Calu3 (cell line): ENCODE data around the gene MBNL1. TPM values are rescaled to one million over a fixed set of nuclear protein-coding genes. Genes with fewer than 3 reads are reported as not detected.
A peak's percentile ranks its signal among the peaks of the same experiment; 100 is the strongest.

Experiments used
- BruUV-seq: library from RNA; stranded (reverse); fragments of 400-500 nt; replicated peaks from 2 replicates; lab custom pipeline; 2021; lab: Mats Ljungman, UMichigan
- CTCF ChIA-PET: fragments of 300-600 bp; sonication (Branson Sonifier 250); formaldehyde crosslinking; loops from one replicate; lab custom pipeline; 2022; ENCODE audit warnings: antibody characterized with exemption; lab: Charles Lee
- DNase-seq: peaks from one replicate; pipeline ENCODE4 v3.0.0; 2022
- H3K27ac Mint-ChIP-seq: one replicate; pipeline ENCODE4 v1.8.0; 2022; ENCODE audit warnings: mixed read lengths; ENCODE audit not compliant: unreplicated experiment
- H3K27me3 Mint-ChIP-seq: one replicate; pipeline ENCODE4 v1.8.0; 2022; ENCODE audit warnings: mixed read lengths; ENCODE audit not compliant: unreplicated experiment
- H3K36me3 Mint-ChIP-seq: one replicate; pipeline ENCODE4 v1.8.0; 2022; ENCODE audit warnings: mild to moderate bottlenecking, moderate library complexity, mixed read lengths; ENCODE audit not compliant: insufficient read depth, unreplicated experiment
- H3K4me1 Mint-ChIP-seq: one replicate; pipeline ENCODE4 v1.8.0; 2022; ENCODE audit warnings: mild to moderate bottlenecking, low read depth, mixed read lengths; ENCODE audit not compliant: unreplicated experiment
- H3K4me3 Mint-ChIP-seq: one replicate; pipeline ENCODE4 v1.8.0; 2022; ENCODE audit warnings: mild to moderate bottlenecking, low read depth, moderate library complexity, mixed read lengths; ENCODE audit not compliant: unreplicated experiment
- H3K9me3 Mint-ChIP-seq: one replicate; pipeline ENCODE4 v1.8.0; 2022; ENCODE audit warnings: low read depth, mixed read lengths; ENCODE audit not compliant: unreplicated experiment
- CTCF ChIP-seq: fragments of 200-600 bp; IDR thresholded peaks from one replicate; pipeline ENCODE4 v1.8.0; 2022; ENCODE audit warnings: antibody characterized with exemption; ENCODE audit not compliant: unreplicated experiment
- intact Hi-C: fragments of 100-400 bp; cut with micrococcal nuclease; formaldehyde crosslinking; loops from one replicate; pipeline ENCODE4 v1.10.0; 2022; ENCODE audit not compliant: unreplicated experiment
- total RNA-seq: library from RNA; stranded (reverse); gene quantifications from 2 replicates; pipeline ENCODE4 v1.2.3, GENCODE V29; 2022

The MBNL1 gene
- total RNA-seq, 1 experiment from 2014 or later, result 183 TPM

DNA sequence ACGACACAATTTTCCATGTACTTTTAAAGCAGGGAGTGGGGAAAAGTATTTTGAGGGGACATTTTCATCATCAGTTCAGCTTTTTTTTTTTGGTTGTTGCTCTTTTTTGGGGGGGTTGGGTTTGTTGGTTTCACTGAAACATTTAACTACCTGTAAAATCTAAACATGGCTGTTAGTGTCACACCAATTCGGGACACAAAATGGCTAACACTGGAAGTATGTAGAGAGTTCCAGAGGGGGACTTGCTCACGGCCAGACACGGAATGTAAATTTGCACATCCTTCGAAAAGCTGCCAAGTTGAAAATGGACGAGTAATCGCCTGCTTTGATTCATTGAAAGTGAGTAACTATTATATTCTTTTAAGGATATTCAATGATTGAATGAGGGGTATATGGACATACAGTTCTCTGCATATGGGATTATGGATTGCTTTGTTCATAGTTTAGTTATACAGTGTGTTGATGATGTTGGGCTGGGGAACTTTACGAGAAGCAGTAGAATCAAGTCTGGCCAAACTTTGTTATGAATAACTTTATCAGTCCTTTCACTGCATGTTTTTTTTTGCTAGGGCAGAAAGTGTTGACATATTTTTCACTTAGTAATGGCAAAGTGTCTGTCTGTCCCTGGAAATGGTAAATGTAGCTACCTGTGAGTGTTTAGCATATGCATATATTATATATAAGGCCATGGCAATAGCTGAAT, 31.5 kb downstream of the MBNL1 start:
- intact Hi-C loops, result loop anchor here (10.0 kb wide), 1 partner anchor 145 kb away; no protein-coding TSS in a partner anchor
- DNase-seq, result no peak
- H3K9me3 Mint-ChIP-seq, result no peaks in the 10 kb centered on the region
- H3K4me1 Mint-ChIP-seq, result peaks cover 58% of the 10 kb centered on the region
- peaks cover 26% of the 10 kb centered on the region for H3K36me3 Mint-ChIP-seq
- BruUV-seq, result no TSS peak
- H3K27ac Mint-ChIP-seq, result peak overlapping the region; percentile 95
- CTCF ChIA-PET, result interaction anchor here (0.5 to 1.3 kb wide), 3 partner anchors 18 to 1089 kb away, joined by 3 to 5 read pairs (median 5); no protein-coding TSS in a partner anchor
- TF ChIP-seq CTCF, result no peak
- H3K4me3 Mint-ChIP-seq, result peak overlapping the region; percentile 73
- no peaks in the 10 kb centered on the region for H3K27me3 Mint-ChIP-seq

GRCh38 chr3:152301745-152302181, 33.0 kb downstream of the MBNL1 start:
- CTCF ChIA-PET, result no interaction called here
- BruUV-seq, result no TSS peak
- Mint-ChIP-seq H3K4me1 (peaks cover 58% of the 10 kb centered on the region), H3K27ac (no peak overlapping the region), H3K4me3 (no peak overlapping the region), H3K27me3 (no peaks in the 10 kb centered on the region), H3K36me3 (peaks cover 26% of the 10 kb centered on the region), H3K9me3 (no peaks in the 10 kb centered on the region)
- TF ChIP-seq CTCF, result no peak
- intact Hi-C loops, result loop anchor here (10.0 kb wide), 1 partner anchor 143 kb away; no protein-coding TSS in a partner anchor
- DNase-seq, result no peak

- no peak overlapping the region for H3K27ac Mint-ChIP-seq
- no peak overlapping the region for H3K4me3 Mint-ChIP-seq
- intact Hi-C loops, result loop anchor here (10.0 kb wide), 1 partner anchor 142 kb away; no protein-coding TSS in a partner anchor
- H3K36me3 Mint-ChIP-seq, result peaks cover 33% of the 10 kb centered on the region
- DNase-seq, result no peak
- H3K4me1 Mint-ChIP-seq, result peaks cover 61% of the 10 kb centered on the region
- H3K9me3 Mint-ChIP-seq, result no peaks in the 10 kb centered on the region
- CTCF ChIA-PET, result interaction anchor here (1.0 kb wide), 1 partner anchor 11 kb away, joined by 4 read pairs; no protein-coding TSS in a partner anchor
- TF ChIP-seq CTCF, result no peak
- no TSS peak for BruUV-seq
- H3K27me3 Mint-ChIP-seq, result no peaks in the 10 kb centered on the region
Measured at GRCh38 chr3:152302521-152303021, 33.8 kb downstream of the MBNL1 start.

- no TSS peak for BruUV-seq
- Mint-ChIP-seq H3K27me3 (no peaks in the 10 kb centered on the region), H3K9me3 (no peaks in the 10 kb centered on the region), H3K4me1 (peaks cover 65% of the 10 kb centered on the region), H3K4me3 (no peak overlapping the region), H3K27ac (no peak overlapping the region), H3K36me3 (peaks cover 34% of the 10 kb centered on the region)
- DNase-seq, result no peak
- intact Hi-C loops, result loop anchor here (10.0 kb wide), 1 partner anchor 141 kb away; no protein-coding TSS in a partner anchor
- CTCF ChIA-PET, result interaction anchor here (0.6 kb wide), 1 partner anchor 43 kb away, joined by 5 read pairs; no protein-coding TSS in a partner anchor
- no peak for TF ChIP-seq CTCF
Measured at GRCh38 chr3:152304160-152304559, 35.4 kb downstream of the MBNL1 start.
